Activated T-helper 2 cell treated with anti-CD3 and anti-CD28 coated beads, Interferon-gamma antibody, Interleukin-2, Interleukin-4, amounts not matched to agents 10 μg/mL and 5 μg/mL and 100 μg/mL, durations not matched to agents 14 hours and 24 hours and 36 hours (primary cell): ENCODE data around the gene HES1. TPM values are rescaled to one million over a fixed set of nuclear protein-coding genes. Genes with fewer than 3 reads are reported as not detected.

Source experiments
- DNase-seq: peaks from one replicate; pipeline ENCODE4 v3.0.0; 2021; ENCODE audit warnings: low spot score
- H3K27ac Mint-ChIP-seq: one replicate; pipeline ENCODE4 v1.8.0; 2021; ENCODE audit warnings: mixed read lengths
- H3K27me3 Mint-ChIP-seq: one replicate; pipeline ENCODE4 v1.8.0; 2021; ENCODE audit warnings: low read depth, mixed read lengths
- H3K36me3 Mint-ChIP-seq: one replicate; pipeline ENCODE4 v1.8.0; 2021; ENCODE audit warnings: low read depth, mixed read lengths
- H3K4me1 Mint-ChIP-seq: one replicate; pipeline ENCODE4 v1.8.0; 2021; ENCODE audit warnings: low read depth, mixed read lengths
- H3K4me3 Mint-ChIP-seq: one replicate; pipeline ENCODE4 v1.8.0; 2021; ENCODE audit warnings: low read depth, mild to moderate bottlenecking, moderate library complexity, mixed read lengths
- H3K9me3 Mint-ChIP-seq: one replicate; pipeline ENCODE4 v1.8.0; 2021; ENCODE audit warnings: mixed read lengths
- intact Hi-C: fragments of 100-400 bp; cut with micrococcal nuclease; formaldehyde crosslinking; loops from one replicate; pipeline ENCODE4 v1.15.1; 2023
- total RNA-seq: library from RNA; stranded (reverse); gene quantifications from 2 replicates; pipeline ENCODE4 v1.2.3, GENCODE V29; 2022

HES1 gene
- total RNA-seq, 1 donor from 2014 or later, result 0.37 TPM

DNA sequence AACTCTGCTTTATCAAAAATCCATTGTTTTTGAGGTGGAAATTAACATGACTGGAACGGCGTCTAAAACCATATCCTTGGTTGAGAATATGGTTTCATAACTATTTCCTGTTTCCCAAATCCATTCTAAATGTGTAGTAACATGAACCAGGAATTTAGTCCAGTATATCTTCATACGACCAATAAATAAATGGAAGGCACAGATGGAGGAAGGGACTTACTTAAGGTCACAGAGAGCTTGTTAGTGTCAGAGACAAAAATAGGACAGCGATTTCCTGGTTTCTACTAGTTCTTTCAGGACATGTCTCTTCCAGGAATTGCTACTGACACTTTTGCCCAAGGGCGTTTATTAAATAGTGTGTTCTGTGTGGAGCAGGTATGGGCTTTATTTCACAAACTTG, 41.2 kb downstream of the HES1 start:
- no peak for DNase-seq
- Mint-ChIP-seq H3K27me3 (peaks cover 28% of the 10 kb centered on the region), H3K4me3 (no peak overlapping the region), H3K4me1 (peaks cover 6% of the 10 kb centered on the region), H3K36me3 (no peaks in the 10 kb centered on the region), H3K9me3 (no peaks in the 10 kb centered on the region), H3K27ac (no peak overlapping the region)
- intact Hi-C loops, result no loop called here

GRCh38 chr3:194178128-194178527, 42.2 kb downstream of the HES1 start:
- Mint-ChIP-seq H3K4me3 (no peak overlapping the region), H3K4me1 (peaks cover 6% of the 10 kb centered on the region), H3K36me3 (no peaks in the 10 kb centered on the region), H3K27me3 (peaks cover 26% of the 10 kb centered on the region), H3K9me3 (no peaks in the 10 kb centered on the region), H3K27ac (no peak overlapping the region)
- intact Hi-C loops, result no loop called here
- DNase-seq, result no peak

- intact Hi-C loops, result no loop called here
- Mint-ChIP-seq H3K4me3 (no peak overlapping the region), H3K36me3 (no peaks in the 10 kb centered on the region), H3K27me3 (peaks cover 26% of the 10 kb centered on the region), H3K27ac (no peak overlapping the region), H3K9me3 (no peaks in the 10 kb centered on the region), H3K4me1 (peaks cover 6% of the 10 kb centered on the region)
- DNase-seq, result no peak
These were observed 42.7 kb downstream of the HES1 start for GRCh38 chr3:194178669-194179068.

DNA sequence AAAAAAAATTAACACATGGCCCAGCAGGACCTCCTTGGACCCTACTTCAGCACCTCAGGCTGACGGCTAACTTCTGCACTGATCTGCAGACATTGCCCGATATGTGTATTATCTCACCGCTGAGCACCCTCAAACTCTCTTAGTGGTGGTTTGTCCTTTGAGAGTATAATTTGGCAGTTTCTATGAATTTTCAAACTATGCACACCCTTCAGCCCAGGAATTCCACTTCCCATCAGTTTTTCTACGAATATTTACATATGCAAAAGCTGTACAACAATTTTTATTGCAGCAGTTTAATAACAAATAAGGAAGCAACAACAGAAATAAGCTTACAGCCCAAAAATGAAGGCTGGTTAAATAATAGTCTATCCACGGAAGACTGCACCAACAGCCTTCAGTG, 44.6 kb downstream of the HES1 start:
- Mint-ChIP-seq H3K4me1 (peaks cover 4% of the 10 kb centered on the region), H3K4me3 (no peak overlapping the region), H3K27ac (no peak overlapping the region), H3K9me3 (no peaks in the 10 kb centered on the region), H3K36me3 (no peaks in the 10 kb centered on the region), H3K27me3 (peaks cover 28% of the 10 kb centered on the region)
- intact Hi-C loops, result no loop called here
- DNase-seq, result no peak

- no peak overlapping the region for H3K27ac Mint-ChIP-seq
These were observed 45.9 kb downstream of the HES1 start for GRCh38 chr3:194181612-194182529.

DNA sequence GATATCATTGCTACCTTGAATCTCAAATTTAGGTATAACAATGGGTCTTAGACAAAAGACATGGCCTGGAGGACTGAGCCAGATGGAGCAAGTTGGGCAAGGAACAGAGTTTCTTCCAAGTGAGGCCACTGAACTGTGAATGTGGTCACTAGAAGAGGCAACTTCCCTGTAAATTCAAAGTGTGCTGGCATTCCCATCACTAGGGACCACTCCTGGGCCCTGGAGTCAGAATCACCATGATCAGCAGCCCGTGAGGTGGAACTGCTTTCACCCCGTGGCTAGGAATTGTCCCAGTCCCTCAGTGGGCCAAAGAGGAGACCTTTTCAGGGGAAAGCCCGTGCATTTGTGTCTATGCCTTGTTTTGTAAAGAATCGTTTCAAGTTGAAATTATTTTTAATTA, 47.3 kb downstream of the HES1 start:
- H3K36me3 Mint-ChIP-seq, result no peaks in the 10 kb centered on the region
- no peak for DNase-seq
- H3K4me3 Mint-ChIP-seq, result no peak overlapping the region
- H3K9me3 Mint-ChIP-seq, result no peaks in the 10 kb centered on the region
- H3K27me3 Mint-ChIP-seq, result peaks cover 20% of the 10 kb centered on the region
- H3K4me1 Mint-ChIP-seq, result no peaks in the 10 kb centered on the region
- no peak overlapping the region for H3K27ac Mint-ChIP-seq
- intact Hi-C loops, result no loop called here

More at GRCh38 chr3:194181612-194182529, 45.9 kb downstream of the HES1 start:
- intact Hi-C loops, result no loop called here
- Mint-ChIP-seq H3K4me1 (peaks cover 2% of the 10 kb centered on the region), H3K27me3 (peaks cover 28% of the 10 kb centered on the region), H3K36me3 (no peaks in the 10 kb centered on the region), H3K9me3 (no peaks in the 10 kb centered on the region), H3K4me3 (no peak overlapping the region)
- no peak for DNase-seq

GRCh38 chr3:194184265-194184751, 48.4 kb downstream of the HES1 start:
- Mint-ChIP-seq H3K36me3 (no peaks in the 10 kb centered on the region), H3K4me3 (no peak overlapping the region), H3K9me3 (no peaks in the 10 kb centered on the region), H3K27me3 (peaks cover 12% of the 10 kb centered on the region), H3K27ac (no peak overlapping the region), H3K4me1 (no peaks in the 10 kb centered on the region)
- DNase-seq, result no peak
- intact Hi-C loops, result no loop called here

- DNase-seq, result no peak
- intact Hi-C loops, result no loop called here
- H3K27me3 Mint-ChIP-seq, result peaks cover 10% of the 10 kb centered on the region
- H3K27ac Mint-ChIP-seq, result no peak overlapping the region
- H3K4me3 Mint-ChIP-seq, result no peak overlapping the region
- H3K9me3 Mint-ChIP-seq, result no peaks in the 10 kb centered on the region
- no peaks in the 10 kb centered on the region for H3K4me1 Mint-ChIP-seq
- no peaks in the 10 kb centered on the region for H3K36me3 Mint-ChIP-seq
These were observed 48.9 kb downstream of the HES1 start for GRCh38 chr3:194184801-194185200.

DNA sequence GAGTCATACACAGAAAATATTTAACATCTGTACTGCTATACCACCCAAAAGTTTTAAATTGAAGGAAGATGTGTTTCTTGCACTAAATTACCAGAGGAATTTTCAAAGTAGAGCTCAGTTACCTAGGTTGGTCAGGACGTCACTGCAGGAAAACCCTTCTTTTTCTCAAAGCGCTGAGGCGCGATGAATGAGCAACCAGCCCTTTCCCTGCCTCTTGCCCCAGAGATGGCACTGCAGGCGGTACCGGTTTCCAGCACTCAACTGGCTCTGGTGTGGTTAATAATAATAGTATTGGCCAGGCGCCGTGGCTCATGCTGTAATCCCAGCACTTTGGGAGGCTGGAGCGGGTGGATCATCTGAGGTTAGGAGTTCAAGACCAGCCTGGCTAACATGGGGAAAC, 49.3 kb downstream of the HES1 start:
- no peak for DNase-seq
- H3K36me3 Mint-ChIP-seq, result no peaks in the 10 kb centered on the region
- intact Hi-C loops, result no loop called here
- peaks cover 10% of the 10 kb centered on the region for H3K27me3 Mint-ChIP-seq
- H3K4me3 Mint-ChIP-seq, result no peak overlapping the region
- no peaks in the 10 kb centered on the region for H3K9me3 Mint-ChIP-seq
- no peak overlapping the region for H3K27ac Mint-ChIP-seq
- no peaks in the 10 kb centered on the region for H3K4me1 Mint-ChIP-seq

- H3K9me3 Mint-ChIP-seq, result no peaks in the 10 kb centered on the region
- H3K4me1 Mint-ChIP-seq, result peaks cover 2% of the 10 kb centered on the region
- no peaks in the 10 kb centered on the region for H3K36me3 Mint-ChIP-seq
- intact Hi-C loops, result no loop called here
- H3K27ac Mint-ChIP-seq, result no peak overlapping the region
- no peak for DNase-seq
- peaks cover 5% of the 10 kb centered on the region for H3K27me3 Mint-ChIP-seq
- no peak overlapping the region for H3K4me3 Mint-ChIP-seq
These were observed 51.4 kb downstream of the HES1 start for GRCh38 chr3:194187233-194187944.

Other genes with a start within 250 kb of the HES1 start
- not detected in 2 replicates for gene CPN2, start 215.2 kb downstream of the HES1 start, total RNA-seq
- not detected in 2 replicates for gene LRRC15, start 233.6 kb downstream of the HES1 start, total RNA-seq